Vagina (tissue), 2 donors: Measurements from ENCODE around the gene PRDM16.

ENCODE experiments used
- CTCF ChIP-seq, 3 experiments: fragments of 450-650 bp in 2 of 3; fragments of 200-600 bp in 1 of 3; sonication (generic) in 1 of 3; IDR thresholded peaks; one replicate each; pipeline ENCODE4 v1.5.1; 2017 to 2019; ENCODE audit warnings: antibody characterized with exemption in 3 of 3, mild to moderate bottlenecking in 2 of 3, moderate library complexity in 2 of 3
- POLR2AphosphoS5 ChIP-seq, 2 donors: sonication (generic); formaldehyde crosslinking; IDR thresholded peaks; one replicate each; pipeline ENCODE4 v1.9.0; 2017; ENCODE audit warnings: antibody characterized with exemption in 2 of 2, mild to moderate bottlenecking in 2 of 2, low read depth in 1 of 2; ENCODE audit not compliant: insufficient read depth in 1 of 2

DNA sequence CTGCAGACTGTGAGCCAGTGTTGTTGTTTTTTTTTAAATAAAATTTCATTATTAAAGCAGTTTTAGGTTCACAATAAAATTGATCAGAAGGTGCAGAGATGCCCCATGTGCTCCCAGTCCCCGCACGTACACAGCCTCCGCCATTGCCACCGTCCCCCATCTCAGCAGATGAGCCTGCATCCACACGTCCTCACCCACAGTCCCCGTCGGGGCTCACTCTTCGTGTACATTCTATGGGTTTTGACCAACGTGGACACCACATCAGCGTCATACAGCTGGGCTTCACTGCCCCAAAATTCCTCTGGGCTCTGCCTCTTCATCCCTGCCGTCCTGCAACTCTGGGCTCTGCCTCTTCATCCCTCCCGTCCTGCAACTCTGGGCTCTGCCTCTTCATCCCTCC is 373.9 kb downstream of the PRDM16 start:
- TF ChIP-seq CTCF (IDR thresholded peaks at IDR 0.05) = no peak
- no peak for TF ChIP-seq POLR2AphosphoS5 (IDR thresholded peaks at IDR 0.05; ENCODE audit: insufficient read depth in 1 of 2, low read depth in 1 of 2)
